GM23338 (cell line): ENCODE results near the gene TRMT2A. TPM values are rescaled to one million over a fixed set of nuclear protein-coding genes. Genes with fewer than 3 reads are reported as not detected.

ENCODE experiments used
- ATAC-seq: fragments of 200-7000 bp; cut with Tn5 transposase; 3 replicates; pipeline ENCODE4 v1.9.1; 2020
- DNase-seq: peaks from one replicate; pipeline ENCODE4 v3.0.0-alpha.2; 2015; ENCODE audit warnings: low spot score
- H2AFZ ChIP-seq: fragments of 200-600 bp; sonication (generic); 2 replicates; pipeline ENCODE4 v1.8.0; 2016; ENCODE audit warnings: antibody characterized with exemption, mild to moderate bottlenecking, moderate library complexity
- H3F3A ChIP-seq: fragments of 200-600 bp; sonication (generic); replicated peaks from 2 replicates; pipeline ENCODE4 v1.8.0; 2017; ENCODE audit warnings: antibody characterized with exemption, mixed run types, low read depth
- H3K27ac ChIP-seq: fragments of 200-600 bp; sonication (generic); 2 replicates; pipeline ENCODE4 v1.6.1; 2016; ENCODE audit warnings: low read depth
- H3K27me3 ChIP-seq: fragments of 200-600 bp; sonication (generic); 2 replicates; pipeline ENCODE4 v1.8.0; 2016; ENCODE audit warnings: mild to moderate bottlenecking, mixed run types, moderate library complexity; ENCODE audit not compliant: insufficient read depth
- H3K36me3 ChIP-seq: fragments of 200-600 bp; sonication (generic); 2 replicates; pipeline ENCODE4 v1.8.0; 2016; ENCODE audit warnings: mild to moderate bottlenecking; ENCODE audit not compliant: insufficient read depth
- H3K4me1 ChIP-seq: fragments of 200-600 bp; sonication (generic); 2 replicates; pipeline ENCODE4 v1.8.0; 2016; ENCODE audit warnings: mild to moderate bottlenecking, moderate library complexity; ENCODE audit not compliant: insufficient read depth
- H3K4me2 ChIP-seq: fragments of 200-600 bp; sonication (generic); 2 replicates; pipeline ENCODE4 v1.7.1; 2017; ENCODE audit warnings: mixed run types
- H3K4me3 ChIP-seq: fragments of 200-600 bp; sonication (generic); 2 replicates; pipeline ENCODE4 v1.6.1; 2016; ENCODE audit warnings: mixed run types
- H3K79me2 ChIP-seq: fragments of 200-600 bp; sonication (generic); replicated peaks from 2 replicates; pipeline ENCODE4 v1.8.0; 2017; ENCODE audit warnings: mild to moderate bottlenecking; ENCODE audit not compliant: insufficient read depth
- H3K9me2 ChIP-seq: fragments of 200-600 bp; sonication (generic); 2 replicates; pipeline ENCODE4 v1.8.0; 2017; ENCODE audit not compliant: insufficient read depth
- H4K20me1 ChIP-seq: fragments of 200-600 bp; sonication (generic); replicated peaks from 2 replicates; pipeline ENCODE4 v1.8.0; 2017; ENCODE audit warnings: mild to moderate bottlenecking; ENCODE audit not compliant: insufficient read depth
- H3K27ac Mint-ChIP-seq: 2 replicates; pipeline ENCODE4 v1.8.0; 2020; ENCODE audit warnings: inconsistent platforms, mild to moderate bottlenecking, moderate library complexity, mixed read lengths
- H3K27me3 Mint-ChIP-seq: 3 replicates; pipeline ENCODE4 v1.8.0; 2022; ENCODE audit warnings: low read depth, mild to moderate bottlenecking, moderate library complexity, mixed read lengths, inconsistent platforms; ENCODE audit not compliant: insufficient read depth, poor library complexity
- H3K36me3 Mint-ChIP-seq: 3 replicates; pipeline ENCODE4 v1.8.0; 2021; ENCODE audit warnings: low read depth, mild to moderate bottlenecking, inconsistent platforms, moderate library complexity, mixed read lengths
- H3K4me1 Mint-ChIP-seq: 3 replicates; pipeline ENCODE4 v1.8.0; 2020; ENCODE audit warnings: mild to moderate bottlenecking, inconsistent platforms, mixed read lengths
- H3K4me3 Mint-ChIP-seq: 3 replicates; pipeline ENCODE4 v1.8.0; 2021; ENCODE audit warnings: moderate library complexity, mild to moderate bottlenecking, inconsistent platforms, mixed read lengths
- H3K9me3 Mint-ChIP-seq: 3 replicates; pipeline ENCODE4 v1.8.0; 2020; ENCODE audit warnings: moderate library complexity, mild to moderate bottlenecking, inconsistent platforms, mixed read lengths
- CREB1 ChIP-seq: fragments of 250-450 bp; sonication (Bioruptor Pico); IDR thresholded peaks from 2 replicates; pipeline ENCODE4 v1.5.0; 2020; ENCODE audit warnings: low read depth, mild to moderate bottlenecking, moderate library complexity
- EZH2 ChIP-seq: fragments of 200-600 bp; sonication (generic); IDR thresholded peaks from one replicate; pipeline ENCODE4 v1.8.0; 2017; ENCODE audit warnings: antibody characterized with exemption, mild to moderate bottlenecking, low read depth; ENCODE audit not compliant: unreplicated experiment
- EZH2phosphoT487 ChIP-seq: fragments of 200-600 bp; sonication (generic); IDR thresholded peaks from one replicate; pipeline ENCODE4 v1.8.1; 2018; ENCODE audit warnings: antibody characterized with exemption; ENCODE audit not compliant: unreplicated experiment
- JUNB ChIP-seq: IDR thresholded peaks from one replicate; pipeline ENCODE4 v1.6.1; 2016; ENCODE audit warnings: antibody characterized with exemption; ENCODE audit not compliant: unreplicated experiment
- NANOG ChIP-seq: IDR thresholded peaks from 2 replicates; pipeline ENCODE4 v1.6.1; 2016; ENCODE audit warnings: antibody characterized with exemption, borderline replicate concordance
- POLR2AphosphoS5 ChIP-seq: IDR thresholded peaks from 2 replicates; pipeline ENCODE4 v1.6.1; 2016; ENCODE audit warnings: antibody characterized with exemption, low read depth
- ZNF114 ChIP-seq: fragments of 250-450 bp; sonication (Bioruptor Pico); IDR thresholded peaks from 2 replicates; pipeline ENCODE4 v1.5.0; 2020; ENCODE audit warnings: mild to moderate bottlenecking, moderate library complexity
- ZNF331 ChIP-seq: fragments of 250-450 bp; sonication (Bioruptor Pico); IDR thresholded peaks from 2 replicates; pipeline ENCODE4 v1.5.0; 2020; ENCODE audit warnings: low read depth, mild to moderate bottlenecking, moderate library complexity
- polyA plus RNA-seq: library from polyadenylated mRNA; unstranded; fragments of >200 nt; fragmentation: Nextera tagmentation; extraction: Ambion mirVana; gene quantifications from 2 replicates; pipeline ENCODE4 v1.2.1, GENCODE V29; 2016
- total RNA-seq: library from RNA; depleted of rRNA; stranded (reverse); fragments of >200 nt; shearing (Covaris generic); gene quantifications from 2 replicates; pipeline ENCODE4 v1.2.3, GENCODE V29; 2014
- TF ChIP-seq, protein P1 (sequence below): fragments of 250-450 bp; sonication (Bioruptor Pico); IDR thresholded peaks from 2 replicates; pipeline ENCODE4 v1.5.0; 2020; ENCODE audit warnings: mild to moderate bottlenecking, moderate library complexity
- TF ChIP-seq, protein P2 (sequence below): IDR thresholded peaks from 2 replicates; pipeline ENCODE4 v1.6.1; 2016; ENCODE audit warnings: antibody characterized with exemption
- TF ChIP-seq, protein P3 (sequence below), 2 experiments: fragments of 200-600 bp in 1 of 2; sonication (generic) in 1 of 2; conservative IDR thresholded peaks; 2 replicates each; pipeline versions ENCODE4 v1.5.1 to v1.6.1; 2016 to 2017; ENCODE audit warnings: antibody characterized with exemption in 2 of 2, low read depth in 2 of 2, mild to moderate bottlenecking in 2 of 2, moderate library complexity in 1 of 2

Gene TRMT2A
- total and polyA plus RNA-seq, 2 experiments from 2014 or later: 41.3 to 61.3 TPM

DNA sequence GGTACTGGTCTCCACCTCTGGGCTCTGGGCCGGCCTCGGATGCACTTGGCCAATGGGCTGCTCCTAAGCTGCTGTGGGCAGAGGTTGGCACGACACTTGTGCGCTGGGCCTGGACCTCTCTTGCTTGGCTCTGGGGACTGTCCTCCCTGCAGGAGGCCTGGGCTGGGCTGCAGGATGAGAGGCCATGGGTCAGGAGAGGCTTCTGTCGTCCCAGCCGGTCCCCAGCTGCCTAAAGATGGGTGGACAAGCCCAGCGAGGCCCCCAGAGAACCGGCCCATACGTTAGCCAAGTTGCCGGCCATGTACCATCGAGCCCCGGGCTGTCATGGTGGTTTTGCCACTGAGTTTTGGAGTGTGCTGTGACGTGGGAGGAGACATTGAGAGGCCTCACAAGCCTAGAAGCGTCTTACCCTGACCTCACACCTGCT lies 35.5 kb upstream of the TRMT2A start:
- Mint-ChIP-seq H3K9me3 (no peaks in the 10 kb centered on the region), H3K27me3 (peaks cover 9% of the 10 kb centered on the region), H3K36me3 (no peaks in the 10 kb centered on the region), H3K4me3 (no peak overlapping the region), H3K4me1 (peaks cover 6% of the 10 kb centered on the region), H3K27ac (no peak overlapping the region)
- no peaks in the 10 kb centered on the region for H3K36me3 ChIP-seq
- no peak overlapping the region for H3K27ac ChIP-seq
- H3K79me2 ChIP-seq: no peaks in the 10 kb centered on the region
- no peak for ATAC-seq
- no peak for DNase-seq
- no peaks in the 10 kb centered on the region for H3K4me1 ChIP-seq
- TF ChIP-seq, protein P1, sequence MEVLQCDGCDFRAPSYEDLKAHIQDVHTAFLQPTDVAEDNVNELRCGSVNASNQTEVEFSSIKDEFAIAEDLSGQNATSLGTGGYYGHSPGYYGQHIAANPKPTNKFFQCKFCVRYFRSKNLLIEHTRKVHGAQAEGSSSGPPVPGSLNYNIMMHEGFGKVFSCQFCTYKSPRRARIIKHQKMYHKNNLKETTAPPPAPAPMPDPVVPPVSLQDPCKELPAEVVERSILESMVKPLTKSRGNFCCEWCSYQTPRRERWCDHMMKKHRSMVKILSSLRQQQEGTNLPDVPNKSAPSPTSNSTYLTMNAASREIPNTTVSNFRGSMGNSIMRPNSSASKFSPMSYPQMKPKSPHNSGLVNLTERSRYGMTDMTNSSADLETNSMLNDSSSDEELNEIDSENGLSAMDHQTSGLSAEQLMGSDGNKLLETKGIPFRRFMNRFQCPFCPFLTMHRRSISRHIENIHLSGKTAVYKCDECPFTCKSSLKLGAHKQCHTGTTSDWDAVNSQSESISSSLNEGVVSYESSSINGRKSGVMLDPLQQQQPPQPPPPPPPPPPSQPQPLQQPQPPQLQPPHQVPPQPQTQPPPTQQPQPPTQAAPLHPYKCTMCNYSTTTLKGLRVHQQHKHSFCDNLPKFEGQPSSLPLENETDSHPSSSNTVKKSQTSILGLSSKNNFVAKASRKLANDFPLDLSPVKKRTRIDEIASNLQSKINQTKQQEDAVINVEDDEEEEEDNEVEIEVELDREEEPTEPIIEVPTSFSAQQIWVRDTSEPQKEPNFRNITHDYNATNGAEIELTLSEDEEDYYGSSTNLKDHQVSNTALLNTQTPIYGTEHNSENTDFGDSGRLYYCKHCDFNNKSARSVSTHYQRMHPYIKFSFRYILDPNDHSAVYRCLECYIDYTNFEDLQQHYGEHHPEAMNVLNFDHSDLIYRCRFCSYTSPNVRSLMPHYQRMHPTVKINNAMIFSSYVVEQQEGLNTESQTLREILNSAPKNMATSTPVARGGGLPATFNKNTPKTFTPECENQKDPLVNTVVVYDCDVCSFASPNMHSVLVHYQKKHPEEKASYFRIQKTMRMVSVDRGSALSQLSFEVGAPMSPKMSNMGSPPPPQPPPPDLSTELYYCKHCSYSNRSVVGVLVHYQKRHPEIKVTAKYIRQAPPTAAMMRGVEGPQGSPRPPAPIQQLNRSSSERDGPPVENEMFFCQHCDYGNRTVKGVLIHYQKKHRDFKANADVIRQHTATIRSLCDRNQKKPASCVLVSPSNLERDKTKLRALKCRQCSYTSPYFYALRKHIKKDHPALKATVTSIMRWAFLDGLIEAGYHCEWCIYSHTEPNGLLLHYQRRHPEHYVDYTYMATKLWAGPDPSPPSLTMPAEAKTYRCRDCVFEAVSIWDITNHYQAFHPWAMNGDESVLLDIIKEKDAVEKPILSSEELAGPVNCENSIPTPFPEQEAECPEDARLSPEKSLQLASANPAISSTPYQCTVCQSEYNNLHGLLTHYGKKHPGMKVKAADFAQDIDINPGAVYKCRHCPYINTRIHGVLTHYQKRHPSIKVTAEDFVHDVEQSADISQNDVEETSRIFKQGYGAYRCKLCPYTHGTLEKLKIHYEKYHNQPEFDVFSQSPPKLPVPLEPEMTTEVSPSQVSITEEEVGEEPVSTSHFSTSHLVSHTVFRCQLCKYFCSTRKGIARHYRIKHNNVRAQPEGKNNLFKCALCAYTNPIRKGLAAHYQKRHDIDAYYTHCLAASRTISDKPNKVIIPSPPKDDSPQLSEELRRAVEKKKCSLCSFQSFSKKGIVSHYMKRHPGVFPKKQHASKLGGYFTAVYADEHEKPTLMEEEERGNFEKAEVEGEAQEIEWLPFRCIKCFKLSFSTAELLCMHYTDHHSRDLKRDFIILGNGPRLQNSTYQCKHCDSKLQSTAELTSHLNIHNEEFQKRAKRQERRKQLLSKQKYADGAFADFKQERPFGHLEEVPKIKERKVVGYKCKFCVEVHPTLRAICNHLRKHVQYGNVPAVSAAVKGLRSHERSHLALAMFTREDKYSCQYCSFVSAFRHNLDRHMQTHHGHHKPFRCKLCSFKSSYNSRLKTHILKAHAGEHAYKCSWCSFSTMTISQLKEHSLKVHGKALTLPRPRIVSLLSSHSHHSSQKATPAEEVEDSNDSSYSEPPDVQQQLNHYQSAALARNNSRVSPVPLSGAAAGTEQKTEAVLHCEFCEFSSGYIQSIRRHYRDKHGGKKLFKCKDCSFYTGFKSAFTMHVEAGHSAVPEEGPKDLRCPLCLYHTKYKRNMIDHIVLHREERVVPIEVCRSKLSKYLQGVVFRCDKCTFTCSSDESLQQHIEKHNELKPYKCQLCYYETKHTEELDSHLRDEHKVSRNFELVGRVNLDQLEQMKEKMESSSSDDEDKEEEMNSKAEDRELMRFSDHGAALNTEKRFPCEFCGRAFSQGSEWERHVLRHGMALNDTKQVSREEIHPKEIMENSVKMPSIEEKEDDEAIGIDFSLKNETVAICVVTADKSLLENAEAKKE: no peak
- TF ChIP-seq CREB1 (CRISPR knock-in tag): no peak
- no peak for TF ChIP-seq NANOG
- no peak for TF ChIP-seq ZNF114 (CRISPR knock-in tag)
- TF ChIP-seq ZNF331: no peak
- no peak for TF ChIP-seq EZH2
- no peak overlapping the region for H3K4me3 ChIP-seq
- H3K27me3 ChIP-seq: no peaks in the 10 kb centered on the region
- no peaks in the 10 kb centered on the region for H4K20me1 ChIP-seq
- no peak overlapping the region for H3K4me2 ChIP-seq
- H2AFZ ChIP-seq: no peak overlapping the region
- H3F3A ChIP-seq: no peaks in the 10 kb centered on the region
- no peaks in the 10 kb centered on the region for H3K9me2 ChIP-seq

GRCh38 chr22:20151276-20151588 lies 34.2 kb upstream of the TRMT2A start:
- no peaks in the 10 kb centered on the region for H3K27me3 ChIP-seq
- DNase-seq (no peak), ATAC-seq (no peak)
- H3K79me2 ChIP-seq: no peaks in the 10 kb centered on the region
- Mint-ChIP-seq H3K4me1 (peaks cover 6% of the 10 kb centered on the region), H3K4me3 (no peak overlapping the region), H3K27me3 (peaks cover 9% of the 10 kb centered on the region), H3K9me3 (no peaks in the 10 kb centered on the region), H3K36me3 (no peaks in the 10 kb centered on the region), H3K27ac (no peak overlapping the region)
- H3K36me3 ChIP-seq: no peaks in the 10 kb centered on the region
- no peaks in the 10 kb centered on the region for H4K20me1 ChIP-seq
- H3K4me1 ChIP-seq: no peaks in the 10 kb centered on the region
- H3F3A ChIP-seq: no peaks in the 10 kb centered on the region
- no peak overlapping the region for H3K27ac ChIP-seq
- H3K4me3 ChIP-seq: no peak overlapping the region
- no peak overlapping the region for H3K4me2 ChIP-seq
- H2AFZ ChIP-seq: no peak overlapping the region
- no peaks in the 10 kb centered on the region for H3K9me2 ChIP-seq
- TF ChIP-seq, protein P2, sequence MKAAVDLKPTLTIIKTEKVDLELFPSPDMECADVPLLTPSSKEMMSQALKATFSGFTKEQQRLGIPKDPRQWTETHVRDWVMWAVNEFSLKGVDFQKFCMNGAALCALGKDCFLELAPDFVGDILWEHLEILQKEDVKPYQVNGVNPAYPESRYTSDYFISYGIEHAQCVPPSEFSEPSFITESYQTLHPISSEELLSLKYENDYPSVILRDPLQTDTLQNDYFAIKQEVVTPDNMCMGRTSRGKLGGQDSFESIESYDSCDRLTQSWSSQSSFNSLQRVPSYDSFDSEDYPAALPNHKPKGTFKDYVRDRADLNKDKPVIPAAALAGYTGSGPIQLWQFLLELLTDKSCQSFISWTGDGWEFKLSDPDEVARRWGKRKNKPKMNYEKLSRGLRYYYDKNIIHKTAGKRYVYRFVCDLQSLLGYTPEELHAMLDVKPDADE: no peak
- TF ChIP-seq ZNF114 (CRISPR knock-in tag) (no peak), POLR2AphosphoS5 (no peak), EZH2 (no peak), NANOG (no peak), JUNB (no peak), EZH2phosphoT487 (no peak)
- TF ChIP-seq, protein P3, sequence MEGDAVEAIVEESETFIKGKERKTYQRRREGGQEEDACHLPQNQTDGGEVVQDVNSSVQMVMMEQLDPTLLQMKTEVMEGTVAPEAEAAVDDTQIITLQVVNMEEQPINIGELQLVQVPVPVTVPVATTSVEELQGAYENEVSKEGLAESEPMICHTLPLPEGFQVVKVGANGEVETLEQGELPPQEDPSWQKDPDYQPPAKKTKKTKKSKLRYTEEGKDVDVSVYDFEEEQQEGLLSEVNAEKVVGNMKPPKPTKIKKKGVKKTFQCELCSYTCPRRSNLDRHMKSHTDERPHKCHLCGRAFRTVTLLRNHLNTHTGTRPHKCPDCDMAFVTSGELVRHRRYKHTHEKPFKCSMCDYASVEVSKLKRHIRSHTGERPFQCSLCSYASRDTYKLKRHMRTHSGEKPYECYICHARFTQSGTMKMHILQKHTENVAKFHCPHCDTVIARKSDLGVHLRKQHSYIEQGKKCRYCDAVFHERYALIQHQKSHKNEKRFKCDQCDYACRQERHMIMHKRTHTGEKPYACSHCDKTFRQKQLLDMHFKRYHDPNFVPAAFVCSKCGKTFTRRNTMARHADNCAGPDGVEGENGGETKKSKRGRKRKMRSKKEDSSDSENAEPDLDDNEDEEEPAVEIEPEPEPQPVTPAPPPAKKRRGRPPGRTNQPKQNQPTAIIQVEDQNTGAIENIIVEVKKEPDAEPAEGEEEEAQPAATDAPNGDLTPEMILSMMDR (conservative IDR thresholded peaks at IDR 0.05; ENCODE audit: low read depth in 2 of 2): no peak
